Hematopoietic multipotent progenitor cell treated with erythropoietin and hydrocortisone succinate and interleukin-3 and kit ligand, for 6 days (in vitro differentiated cells): Measurements from ENCODE around the gene CAPN14.

Source experiments
- DNase-seq: peaks from one replicate; pipeline ENCODE4 v3.0.0-alpha.2; 2015

Gene CAPN14

DNA sequence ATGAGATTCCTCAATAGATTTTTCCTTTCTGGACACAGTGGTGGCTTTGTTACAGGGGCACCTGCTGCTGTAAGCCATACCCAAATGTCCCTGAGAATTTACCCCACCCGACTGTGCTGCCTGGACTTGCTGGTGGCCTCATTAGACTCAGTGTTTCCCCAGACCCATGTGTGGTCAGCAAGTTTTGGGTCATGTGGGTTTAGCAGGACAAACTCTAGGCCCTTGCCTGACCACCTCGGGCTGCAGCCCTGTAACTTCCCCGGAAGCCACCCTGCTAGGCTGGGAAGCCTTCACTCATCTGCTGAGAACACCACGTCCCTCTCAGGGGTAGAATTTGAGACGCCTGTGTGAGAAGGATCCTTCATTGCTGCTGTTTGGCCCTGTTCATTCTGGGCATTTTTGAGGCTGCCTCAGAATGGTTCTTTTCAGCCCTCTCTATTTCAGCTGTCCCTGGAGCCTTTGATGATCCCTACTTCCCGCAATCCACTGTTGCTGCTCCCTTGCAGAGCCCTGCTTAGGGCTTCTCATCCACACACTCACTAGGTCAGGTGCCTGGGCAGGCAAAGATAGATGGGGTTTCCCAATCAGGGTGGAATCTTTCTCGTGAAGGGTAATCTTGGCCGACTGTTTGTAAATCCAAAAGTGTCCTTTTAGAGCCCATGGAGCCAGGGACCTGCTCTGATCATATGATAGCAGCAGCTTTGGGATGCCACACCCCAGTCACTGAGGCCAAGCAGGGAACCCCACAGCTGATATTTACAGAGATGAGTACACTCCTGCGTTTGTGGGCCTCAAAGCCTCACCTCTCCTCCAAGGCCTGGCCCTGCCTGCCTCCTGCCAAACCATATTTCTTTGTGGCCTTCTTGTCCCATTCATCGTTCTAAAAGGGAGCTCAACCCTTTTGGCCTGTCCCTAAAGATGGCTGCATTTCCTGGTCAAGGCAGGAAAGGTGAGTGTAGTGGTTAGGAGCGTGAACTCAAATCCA is 23.4 kb upstream of the CAPN14 start:
- DNase-seq = no peak

GRCh38 chr2:31239593-31240177 is 22.4 kb upstream of the CAPN14 start:
- DNase-seq = no peak

DNA sequence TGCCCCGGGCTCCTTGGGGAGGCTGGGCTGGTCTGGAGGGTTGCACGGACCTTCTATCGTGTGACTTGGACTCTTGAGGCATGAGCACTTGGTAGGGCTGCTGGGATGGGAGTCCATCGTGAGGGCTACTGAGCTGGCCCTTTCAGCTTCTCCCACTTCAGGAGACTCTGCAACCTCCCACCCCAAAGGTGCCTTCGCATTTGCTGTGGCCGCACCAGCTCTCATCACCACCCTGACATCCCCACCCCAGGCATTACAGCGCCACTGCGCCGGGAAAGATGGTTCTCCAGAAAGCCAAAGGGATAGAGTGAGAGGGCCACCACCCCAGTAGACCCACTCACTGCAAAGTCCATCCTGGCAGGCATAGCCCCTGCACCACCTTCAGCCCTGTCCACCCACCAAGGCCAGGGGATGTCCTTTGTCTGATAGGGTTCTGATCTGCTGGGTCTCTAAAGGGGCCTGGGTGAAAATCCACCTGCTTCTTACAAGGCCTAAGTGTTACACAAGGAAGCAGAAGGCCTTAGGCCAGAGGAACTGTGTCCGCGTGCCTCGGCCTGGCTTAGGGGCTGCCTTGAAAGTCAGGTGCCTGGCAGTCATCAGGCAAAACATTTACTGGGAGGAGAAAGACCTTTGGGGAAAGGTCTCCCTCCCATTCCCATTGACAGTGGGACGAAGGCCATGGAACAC is 21.7 kb upstream of the CAPN14 start:
- no peak for DNase-seq

GRCh38 chr2:31238126-31238905 is 21.0 kb upstream of the CAPN14 start:
- no peak for DNase-seq

DNA sequence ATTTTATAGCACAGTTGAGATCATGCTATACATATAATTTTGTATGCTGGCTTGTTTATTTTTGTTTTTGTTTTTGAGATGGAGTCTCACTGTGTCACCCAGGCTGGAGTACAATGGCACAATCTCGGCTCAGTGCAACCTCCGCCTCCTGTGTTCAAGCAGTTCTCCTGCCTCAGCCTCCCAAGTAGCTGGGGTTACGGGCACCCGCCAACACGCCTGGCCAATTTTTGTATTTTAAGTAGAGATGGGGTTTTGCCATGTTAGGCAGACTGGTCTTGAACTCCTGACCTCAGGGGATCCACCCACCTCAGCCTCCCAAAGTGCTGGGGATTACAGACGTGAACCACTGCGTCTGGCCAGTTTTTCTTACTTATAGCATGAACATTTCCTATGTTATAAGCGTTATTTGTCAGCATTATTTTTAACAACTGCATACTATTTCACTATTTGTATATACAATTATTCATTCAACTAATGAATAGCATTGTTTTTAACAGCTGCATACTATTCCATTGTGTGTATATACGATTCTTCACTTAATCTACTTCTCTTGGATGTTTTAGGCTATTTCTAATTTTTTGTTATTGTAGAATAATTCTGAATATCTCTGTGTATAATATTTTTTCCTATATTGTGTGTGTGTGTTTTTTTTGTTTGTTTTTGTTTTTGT is 20.2 kb upstream of the CAPN14 start:
- no peak for DNase-seq

DNA sequence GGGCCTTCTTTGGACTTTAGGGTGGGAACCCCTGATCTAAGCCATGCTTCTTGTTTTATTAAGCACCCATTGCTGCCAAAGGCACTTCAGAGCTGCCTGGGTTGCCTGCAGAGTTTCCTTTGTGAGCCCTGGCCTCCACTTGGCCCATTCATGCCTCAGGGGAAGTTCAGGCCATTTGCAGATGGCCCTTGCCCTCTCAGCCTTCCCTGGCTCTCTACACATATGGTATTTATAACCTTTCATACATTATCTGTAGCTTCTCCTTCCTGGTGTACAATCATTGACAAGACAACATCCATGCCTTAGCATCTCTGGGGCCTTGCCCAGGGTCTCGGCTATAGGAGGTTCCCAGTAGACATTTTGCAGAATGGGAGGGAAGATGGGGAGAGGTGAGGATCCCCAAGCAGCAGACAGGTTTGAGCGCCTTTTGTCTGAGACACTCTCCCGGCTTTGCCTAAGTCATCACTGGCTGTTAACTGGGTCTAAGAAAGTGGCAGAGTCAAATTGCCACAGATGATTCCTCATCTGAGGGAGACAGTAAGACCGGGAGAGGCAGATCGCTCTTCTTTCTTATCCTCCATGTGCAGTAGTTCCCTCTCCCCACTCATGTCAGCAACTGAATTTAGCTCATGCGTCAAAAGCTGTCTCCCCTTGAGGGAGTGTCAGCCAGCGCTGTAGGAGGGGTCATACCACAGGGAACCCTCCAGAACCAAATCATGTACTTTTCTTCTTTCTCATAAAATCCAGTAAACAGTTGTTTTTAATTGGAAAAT is 19.3 kb upstream of the CAPN14 start:
- DNase-seq = no peak

- DNase-seq = peak; percentile 74
These were observed 18.2 kb upstream of the CAPN14 start for GRCh38 chr2:31235504-31235902.

DNA sequence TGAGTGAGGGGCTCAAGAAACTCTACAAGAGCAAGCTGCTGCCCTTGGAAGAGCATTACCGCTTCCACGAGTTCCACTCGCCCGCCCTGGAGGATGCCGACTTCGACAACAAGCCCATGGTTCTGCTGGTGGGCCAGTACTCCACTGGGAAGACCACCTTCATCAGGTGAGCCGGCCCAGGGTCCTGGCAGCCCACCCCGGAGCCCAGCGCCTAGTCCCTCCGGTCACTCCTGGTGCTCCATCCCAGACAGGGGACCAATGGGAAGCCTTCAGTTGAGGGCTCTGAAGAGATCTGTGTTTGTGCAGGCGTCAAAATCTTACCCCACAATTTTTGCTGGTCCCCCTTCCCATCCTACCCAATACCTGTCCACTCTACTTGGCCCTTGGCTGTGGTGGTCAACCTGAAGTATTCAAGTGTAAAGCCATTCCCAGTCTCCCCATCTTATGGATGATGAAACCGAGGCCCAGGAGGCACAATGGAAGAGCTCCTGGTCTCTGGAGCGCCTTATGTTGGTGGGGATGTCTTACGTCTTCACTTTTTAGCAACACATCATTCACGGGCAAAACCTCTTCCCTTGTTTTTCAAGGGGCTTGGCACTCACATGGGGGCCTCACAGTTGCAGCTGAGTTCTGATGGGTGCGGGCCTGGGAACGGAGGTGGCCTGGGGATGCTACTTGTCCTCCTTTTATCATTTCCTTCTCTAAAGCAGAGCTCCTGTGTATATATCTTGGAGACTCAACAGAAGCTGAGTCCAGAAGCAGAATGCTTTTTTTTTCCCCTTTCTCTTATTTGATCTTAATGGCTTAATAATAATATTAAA is 17.6 kb upstream of the CAPN14 start:
- DNase-seq = no peak

DNA sequence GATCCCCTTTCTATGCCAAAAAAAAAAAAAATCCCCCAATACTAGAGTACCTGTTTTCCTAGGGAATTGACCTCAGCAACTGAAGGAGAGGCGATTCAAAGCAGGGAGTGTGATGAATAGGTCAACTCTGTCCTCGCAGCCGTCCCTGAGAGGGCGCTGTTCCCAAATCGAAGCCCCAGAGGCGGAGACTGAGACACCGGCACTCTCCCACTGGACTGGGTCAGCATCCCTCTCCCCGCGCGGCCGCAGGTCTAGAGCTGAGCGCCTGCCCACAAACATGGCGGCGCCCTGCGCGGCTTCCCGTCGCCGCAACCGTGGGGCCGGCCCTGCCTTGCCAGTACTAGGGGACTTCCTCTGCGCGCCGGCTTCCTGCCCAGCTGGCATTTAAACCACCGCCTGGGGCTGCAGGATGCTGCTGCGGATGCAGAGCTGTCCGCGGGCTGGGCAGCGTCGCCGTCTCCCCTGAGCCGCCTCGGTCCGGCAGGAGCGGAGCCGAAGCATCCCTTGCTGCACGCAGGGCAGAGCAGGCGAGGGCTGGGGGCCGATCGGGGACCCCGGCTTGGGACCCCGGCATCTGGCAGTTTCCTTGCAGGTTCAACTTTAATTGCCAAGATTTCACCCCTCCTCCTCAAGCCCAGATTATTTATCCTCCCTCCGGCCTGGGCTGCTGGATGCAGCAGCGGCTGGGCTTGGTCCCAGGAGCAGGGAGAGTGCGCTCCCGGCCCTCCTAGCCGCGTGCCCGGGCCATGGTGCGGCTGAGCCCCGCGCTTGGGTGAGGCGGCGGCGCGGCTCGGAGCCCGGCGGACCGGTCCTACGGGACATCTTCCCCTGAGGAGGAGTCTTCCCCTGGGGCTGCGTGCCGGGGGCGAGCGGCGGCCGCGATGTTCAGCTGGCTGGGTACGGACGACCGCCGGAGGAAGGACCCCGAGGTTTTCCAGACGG is 16.7 kb upstream of the CAPN14 start, which contains the start of gene EHD3:
EHD3 (plus strand) TSS at position 412 of the 942 bp plus-strand sequence; CDS start at position 882, 470 bp downstream.
- DNase-seq = peak; percentile 84

GRCh38 chr2:31233231-31233630 is 15.9 kb upstream of the CAPN14 start:
- DNase-seq = no peak

DNA sequence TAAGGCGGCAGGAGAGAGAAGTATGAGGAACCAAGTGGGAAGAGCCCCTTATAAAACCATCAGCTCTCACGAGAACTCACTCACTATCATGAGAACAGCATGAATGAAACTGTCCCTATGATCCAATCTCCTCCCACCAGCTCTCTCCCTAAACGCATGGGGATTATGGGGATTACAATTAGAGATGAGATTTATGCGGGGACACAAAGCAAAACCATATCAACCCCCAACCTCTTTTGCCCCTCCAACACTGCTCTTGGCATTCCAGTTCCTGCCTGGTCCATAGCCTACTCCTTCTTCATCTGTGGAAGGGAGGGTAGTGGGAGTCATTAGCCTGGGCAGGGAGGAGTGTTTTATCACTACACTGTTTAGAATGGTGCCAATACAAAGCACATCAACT is 15.3 kb upstream of the CAPN14 start:
- no peak for DNase-seq

GRCh38 chr2:31231571-31232302 is 14.4 kb upstream of the CAPN14 start:
- no peak for DNase-seq

DNA sequence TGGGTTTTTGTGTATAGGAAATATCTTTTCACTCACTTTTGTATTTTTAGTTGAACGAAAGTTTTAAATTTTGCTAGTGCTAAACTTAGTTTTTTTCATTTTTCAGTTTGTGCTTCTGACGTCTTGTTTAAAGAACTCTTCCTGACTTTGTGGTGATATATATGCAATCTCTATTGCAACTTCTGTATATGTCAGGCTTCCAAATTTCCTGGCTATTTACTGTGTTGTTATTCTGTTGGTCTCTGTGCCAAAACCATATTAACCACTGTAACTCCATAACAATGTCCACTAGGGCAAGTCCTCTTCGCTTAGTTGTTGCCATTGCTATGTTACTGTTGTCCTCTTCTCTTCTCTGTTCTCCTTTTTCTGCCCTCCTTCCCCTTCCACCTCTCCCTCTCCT is 13.4 kb upstream of the CAPN14 start:
- DNase-seq = no peak

- no peak for DNase-seq
These were observed 11.4 kb upstream of the CAPN14 start for GRCh38 chr2:31228717-31229116.

GRCh38 chr2:31227711-31228125 is 10.4 kb upstream of the CAPN14 start:
- DNase-seq = no peak

GRCh38 chr2:31227110-31227509 is 9.8 kb upstream of the CAPN14 start:
- DNase-seq = no peak

- DNase-seq = no peak
These were observed 9.0 kb upstream of the CAPN14 start for GRCh38 chr2:31226266-31226665.

DNA sequence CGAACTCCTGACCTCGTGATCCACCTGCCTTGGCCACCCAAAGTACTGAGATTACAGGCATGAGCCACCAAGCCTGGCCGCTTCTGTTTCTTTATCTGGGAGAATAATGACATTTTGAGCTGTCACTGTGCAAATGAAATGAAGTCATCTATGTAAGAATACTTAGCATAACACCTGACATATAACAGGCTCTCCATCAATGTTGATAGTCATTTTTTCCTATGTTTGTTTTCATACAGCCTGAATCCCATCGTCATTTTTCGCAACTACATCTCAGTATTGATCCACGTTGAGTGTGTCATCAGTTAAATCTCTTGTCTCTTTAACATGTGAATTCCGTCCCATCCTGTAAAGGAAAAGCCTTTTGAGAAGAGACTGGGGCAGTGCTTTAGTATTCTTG is 6.4 kb upstream of the CAPN14 start:
- no peak for DNase-seq

- DNase-seq = peak; percentile 35
These were observed 5.7 kb upstream of the CAPN14 start for GRCh38 chr2:31223026-31223425.
